HEK293 (cell line): ENCODE data around the gene ARL14.

Experiments
- GLI4 ChIP-seq: fragments of 450-650 bp; formaldehyde crosslinking; IDR thresholded peaks from 2 replicates; pipeline ENCODE4 v1.5.1; 2016; ENCODE audit warnings: missing biosample characterization, missing genetic modification characterization
- MYNN ChIP-seq: fragments of 450-650 bp; formaldehyde crosslinking; IDR thresholded peaks from 2 replicates; pipeline ENCODE4 v1.5.1; 2016; ENCODE audit warnings: missing biosample characterization, missing genetic modification characterization, borderline replicate concordance
- SETDB1 ChIP-seq: IDR thresholded peaks from one replicate; pipeline ENCODE4 v1.6.1; 2017; ENCODE audit warnings: mild to moderate bottlenecking, low read length, moderate library complexity, mixed read lengths; ENCODE audit not compliant: insufficient read length
- ZFP37 ChIP-seq: fragments of 450-650 bp; formaldehyde crosslinking; IDR thresholded peaks from 2 replicates; pipeline ENCODE4 v1.5.1; 2016; ENCODE audit warnings: missing biosample characterization, missing genetic modification characterization
- ZNF274 ChIP-seq, 2 experiments: fragments of 200-500 bp in 1 of 2; fragments of 450-650 bp in 1 of 2; sonication (Bioruptor generic) in 1 of 2; formaldehyde crosslinking in 1 of 2; IDR thresholded peaks; 2 replicates each; pipeline versions ENCODE4 v1.5.1 to v1.6.1; 2014 to 2016; ENCODE audit warnings: borderline replicate concordance in 1 of 2, inconsistent platforms in 1 of 2, low read length in 1 of 2, missing biosample characterization in 1 of 2, missing genetic modification characterization in 1 of 2
- ZNF335 ChIP-seq: fragments of 450-650 bp; formaldehyde crosslinking; conservative IDR thresholded peaks from 2 replicates; pipeline ENCODE4 v1.5.1; 2016; ENCODE audit warnings: missing biosample characterization, missing genetic modification characterization
- ZNF670 ChIP-seq: fragments of 450-650 bp; formaldehyde crosslinking; IDR thresholded peaks from 2 replicates; pipeline ENCODE4 v1.5.1; 2016; ENCODE audit warnings: missing biosample characterization, missing genetic modification characterization, low read depth
- TF ChIP-seq, protein P1 (sequence below): fragments of 450-650 bp; formaldehyde crosslinking; IDR thresholded peaks from 2 replicates; pipeline ENCODE4 v1.5.1; 2016; ENCODE audit warnings: missing biosample characterization, missing genetic modification characterization
- TF ChIP-seq, protein P2 (sequence below): fragments of 450-650 bp; formaldehyde crosslinking; IDR thresholded peaks from 2 replicates; pipeline ENCODE4 v1.5.1; 2016; ENCODE audit warnings: missing biosample characterization, missing genetic modification characterization

DNA sequence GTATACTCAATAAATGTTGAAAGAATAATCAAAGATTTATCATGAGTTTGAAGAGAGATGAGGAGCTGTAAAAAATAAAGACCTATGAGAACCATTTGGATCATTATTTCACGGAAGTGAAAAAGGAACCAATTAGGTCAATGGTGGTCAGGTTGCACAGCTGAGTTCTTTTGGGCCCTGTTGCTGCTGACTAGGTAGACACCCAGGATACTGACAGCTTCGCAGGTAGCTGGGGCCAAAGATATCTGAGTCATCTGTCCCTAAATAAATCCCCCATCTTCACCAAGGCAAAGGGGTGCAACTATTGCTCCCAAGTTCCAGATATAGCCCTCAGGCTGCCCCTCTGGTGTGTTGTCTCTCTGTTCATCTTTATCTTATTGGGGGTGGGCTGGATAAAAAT is 5.0 kb upstream of the ARL14 start:
- no peak for TF ChIP-seq ZNF670 (tag by site-specific recombination)
- no peak for TF ChIP-seq ZNF274 (IDR thresholded peaks at IDR 0.05; ENCODE audit: low read length)
- TF ChIP-seq ZNF274 (tag by site-specific recombination; IDR thresholded peaks at IDR 0.05; ENCODE audit: borderline replicate concordance), result no peak
- TF ChIP-seq, protein P1, sequence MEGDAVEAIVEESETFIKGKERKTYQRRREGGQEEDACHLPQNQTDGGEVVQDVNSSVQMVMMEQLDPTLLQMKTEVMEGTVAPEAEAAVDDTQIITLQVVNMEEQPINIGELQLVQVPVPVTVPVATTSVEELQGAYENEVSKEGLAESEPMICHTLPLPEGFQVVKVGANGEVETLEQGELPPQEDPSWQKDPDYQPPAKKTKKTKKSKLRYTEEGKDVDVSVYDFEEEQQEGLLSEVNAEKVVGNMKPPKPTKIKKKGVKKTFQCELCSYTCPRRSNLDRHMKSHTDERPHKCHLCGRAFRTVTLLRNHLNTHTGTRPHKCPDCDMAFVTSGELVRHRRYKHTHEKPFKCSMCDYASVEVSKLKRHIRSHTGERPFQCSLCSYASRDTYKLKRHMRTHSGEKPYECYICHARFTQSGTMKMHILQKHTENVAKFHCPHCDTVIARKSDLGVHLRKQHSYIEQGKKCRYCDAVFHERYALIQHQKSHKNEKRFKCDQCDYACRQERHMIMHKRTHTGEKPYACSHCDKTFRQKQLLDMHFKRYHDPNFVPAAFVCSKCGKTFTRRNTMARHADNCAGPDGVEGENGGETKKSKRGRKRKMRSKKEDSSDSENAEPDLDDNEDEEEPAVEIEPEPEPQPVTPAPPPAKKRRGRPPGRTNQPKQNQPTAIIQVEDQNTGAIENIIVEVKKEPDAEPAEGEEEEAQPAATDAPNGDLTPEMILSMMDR (tag by site-specific recombination), result no peak
- no peak for TF ChIP-seq ZFP37 (tag by site-specific recombination)
- no peak for TF ChIP-seq MYNN (tag by site-specific recombination)
- TF ChIP-seq, protein P2, sequence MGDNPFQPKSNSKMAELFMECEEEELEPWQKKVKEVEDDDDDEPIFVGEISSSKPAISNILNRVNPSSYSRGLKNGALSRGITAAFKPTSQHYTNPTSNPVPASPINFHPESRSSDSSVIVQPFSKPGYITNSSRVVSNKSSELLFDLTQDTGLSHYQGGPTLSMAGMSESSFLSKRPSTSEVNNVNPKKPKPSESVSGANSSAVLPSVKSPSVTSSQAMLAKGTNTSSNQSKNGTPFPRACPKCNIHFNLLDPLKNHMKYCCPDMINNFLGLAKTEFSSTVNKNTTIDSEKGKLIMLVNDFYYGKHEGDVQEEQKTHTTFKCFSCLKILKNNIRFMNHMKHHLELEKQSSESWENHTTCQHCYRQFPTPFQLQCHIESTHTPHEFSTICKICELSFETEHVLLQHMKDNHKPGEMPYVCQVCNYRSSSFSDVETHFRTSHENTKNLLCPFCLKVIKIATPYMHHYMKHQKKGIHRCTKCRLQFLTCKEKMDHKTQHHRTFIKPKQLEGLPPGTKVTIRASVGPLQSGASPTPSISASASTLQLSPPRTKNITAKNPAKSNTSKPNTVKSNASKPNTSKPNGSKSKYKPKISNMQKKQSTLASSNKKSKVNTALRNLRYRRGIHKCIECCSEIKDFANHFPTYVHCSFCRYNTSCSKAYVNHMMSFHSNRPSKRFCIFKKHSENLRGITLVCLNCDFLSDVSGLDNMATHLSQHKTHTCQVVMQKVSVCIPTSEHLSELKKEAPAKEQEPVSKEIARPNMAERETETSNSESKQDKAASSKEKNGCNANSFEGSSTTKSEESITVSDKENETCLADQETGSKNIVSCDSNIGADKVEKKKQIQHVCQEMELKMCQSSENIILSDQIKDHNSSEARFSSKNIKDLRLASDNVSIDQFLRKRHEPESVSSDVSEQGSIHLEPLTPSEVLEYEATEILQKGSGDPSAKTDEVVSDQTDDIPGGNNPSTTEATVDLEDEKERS (tag by site-specific recombination), result no peak
- TF ChIP-seq GLI4 (tag by site-specific recombination), result no peak
- TF ChIP-seq ZNF335 (tag by site-specific recombination), result no peak
- TF ChIP-seq SETDB1, result no peak
